ENCODE data around the gene ANKFY1.

DNA sequence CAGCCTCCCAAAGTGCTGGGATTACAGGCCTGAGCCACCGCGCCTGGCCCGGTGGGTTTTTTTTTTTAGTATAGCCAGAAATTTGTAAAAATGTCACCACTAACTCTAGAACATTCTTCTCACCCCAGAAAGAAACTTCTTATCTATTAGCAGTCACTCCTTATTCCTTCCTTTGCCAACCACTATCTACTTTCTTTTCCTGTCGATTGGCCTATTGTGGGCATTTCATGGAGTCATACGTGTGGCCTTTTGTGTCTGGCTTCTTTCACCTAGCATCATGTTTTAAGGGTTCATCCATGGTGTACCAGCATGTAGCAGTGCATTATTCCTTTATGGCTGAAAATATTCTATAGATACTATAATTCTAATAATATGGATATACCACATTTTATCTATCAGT, 117.1 kb downstream of the ANKFY1 start:
- TF ChIP-seq EP300 (IDR thresholded peaks at IDR 0.05): no peak
- no peak for TF ChIP-seq POLR2AphosphoS5 (IDR thresholded peaks at IDR 0.05)
- TF ChIP-seq POLR2A (IDR thresholded peaks at IDR 0.05): no peak
- no peak for TF ChIP-seq CTCF (IDR thresholded peaks at IDR 0.05)
